Hepatocyte (in vitro differentiated cells): ENCODE data around the gene ATF6. TPM values are rescaled to one million over a fixed set of nuclear protein-coding genes. Genes with fewer than 3 reads are reported as not detected.

Experiments
- DNase-seq: peaks from one replicate; pipeline ENCODE4 v3.0.0-alpha.2; 2016; ENCODE audit warnings: low spot score
- H2AFZ ChIP-seq: fragments of 200-600 bp; sonication (generic); 2 replicates; pipeline ENCODE4 v1.6.0; 2016; ENCODE audit warnings: antibody characterized with exemption, mild to moderate bottlenecking
- H3K27ac ChIP-seq: fragments of 200-600 bp; sonication (generic); 2 replicates; pipeline ENCODE4 v1.5.1; 2016; ENCODE audit warnings: mild to moderate bottlenecking
- H3K27me3 ChIP-seq: fragments of 200-600 bp; sonication (generic); 2 replicates; pipeline ENCODE4 v1.6.1; 2016
- H3K36me3 ChIP-seq: fragments of 200-600 bp; sonication (generic); replicated peaks from 2 replicates; pipeline ENCODE4 v1.5.1; 2016; ENCODE audit warnings: low read depth; ENCODE audit not compliant: insufficient read depth
- H3K4me1 ChIP-seq: fragments of 200-600 bp; sonication (generic); 2 replicates; pipeline ENCODE4 v1.5.1; 2016; ENCODE audit warnings: mild to moderate bottlenecking, moderate library complexity; ENCODE audit not compliant: insufficient read depth
- H3K4me2 ChIP-seq: fragments of 200-600 bp; sonication (generic); 2 replicates; pipeline ENCODE4 v1.6.0; 2016
- H3K4me3 ChIP-seq: fragments of 200-600 bp; sonication (generic); 2 replicates; pipeline ENCODE4 v1.5.1; 2016; ENCODE audit warnings: mild to moderate bottlenecking
- H3K79me2 ChIP-seq: fragments of 200-600 bp; sonication (generic); 2 replicates; pipeline ENCODE4 v1.6.0; 2017; ENCODE audit warnings: mild to moderate bottlenecking
- H3K9me2 ChIP-seq: fragments of 200-600 bp; sonication (generic); replicated peaks from 2 replicates; pipeline ENCODE4 v1.6.0; 2017; ENCODE audit warnings: mild to moderate bottlenecking; ENCODE audit not compliant: insufficient read depth
- H3K9me3 ChIP-seq: fragments of 200-600 bp; sonication (generic); 2 replicates; pipeline ENCODE4 v1.5.1; 2016; ENCODE audit warnings: low read depth, mild to moderate bottlenecking
- H4K20me1 ChIP-seq: fragments of 200-600 bp; sonication (generic); 2 replicates; pipeline ENCODE4 v1.6.0; 2016; ENCODE audit warnings: mild to moderate bottlenecking; ENCODE audit not compliant: insufficient read depth, poor library complexity, severe bottlenecking
- EZH2 ChIP-seq: fragments of 200-600 bp; sonication (generic); IDR thresholded peaks from 2 replicates; pipeline ENCODE4 v1.6.1; 2016; ENCODE audit warnings: antibody characterized with exemption, mild to moderate bottlenecking, borderline replicate concordance
- EZH2phosphoT487 ChIP-seq: fragments of 200-600 bp; sonication (generic); IDR thresholded peaks from one replicate; pipeline ENCODE4 v1.6.1; 2018; ENCODE audit warnings: antibody characterized with exemption, mild to moderate bottlenecking, low read depth, moderate library complexity; ENCODE audit not compliant: unreplicated experiment, severe bottlenecking
- WGBS: methylation state at CpG from one replicate; pipeline ENCODE4 v1.1.6; 2016; ENCODE audit warnings: low lambda C conversion rate; ENCODE audit errors: missing lambda C conversion rate; 5-methylcytosine and 5-hydroxymethylcytosine counted together
- polyA plus RNA-seq: library from polyadenylated mRNA; unstranded; fragments of >200 nt; fragmentation: Nextera tagmentation; extraction: Ambion mirVana; gene quantifications from 2 replicates; pipeline ENCODE4 v1.2.1, GENCODE V29; 2016
- total RNA-seq: library from RNA; depleted of rRNA; stranded (reverse); fragments of >200 nt; gene quantifications from 2 replicates; pipeline ENCODE4 v1.2.3, GENCODE V29; 2014
- TF ChIP-seq, protein P1 (sequence below): fragments of 200-600 bp; sonication (generic); IDR thresholded peaks from 2 replicates; pipeline ENCODE4 v1.5.1; 2016; ENCODE audit warnings: antibody characterized with exemption, mild to moderate bottlenecking; ENCODE audit not compliant: poor library complexity

ATF6 gene, protein sequence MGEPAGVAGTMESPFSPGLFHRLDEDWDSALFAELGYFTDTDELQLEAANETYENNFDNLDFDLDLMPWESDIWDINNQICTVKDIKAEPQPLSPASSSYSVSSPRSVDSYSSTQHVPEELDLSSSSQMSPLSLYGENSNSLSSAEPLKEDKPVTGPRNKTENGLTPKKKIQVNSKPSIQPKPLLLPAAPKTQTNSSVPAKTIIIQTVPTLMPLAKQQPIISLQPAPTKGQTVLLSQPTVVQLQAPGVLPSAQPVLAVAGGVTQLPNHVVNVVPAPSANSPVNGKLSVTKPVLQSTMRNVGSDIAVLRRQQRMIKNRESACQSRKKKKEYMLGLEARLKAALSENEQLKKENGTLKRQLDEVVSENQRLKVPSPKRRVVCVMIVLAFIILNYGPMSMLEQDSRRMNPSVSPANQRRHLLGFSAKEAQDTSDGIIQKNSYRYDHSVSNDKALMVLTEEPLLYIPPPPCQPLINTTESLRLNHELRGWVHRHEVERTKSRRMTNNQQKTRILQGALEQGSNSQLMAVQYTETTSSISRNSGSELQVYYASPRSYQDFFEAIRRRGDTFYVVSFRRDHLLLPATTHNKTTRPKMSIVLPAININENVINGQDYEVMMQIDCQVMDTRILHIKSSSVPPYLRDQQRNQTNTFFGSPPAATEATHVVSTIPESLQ
- total RNA-seq (27.8 and 29.8 TPM in 2 replicates), polyA plus RNA-seq (13.4 and 15.3 TPM in 2 replicates)

DNA sequence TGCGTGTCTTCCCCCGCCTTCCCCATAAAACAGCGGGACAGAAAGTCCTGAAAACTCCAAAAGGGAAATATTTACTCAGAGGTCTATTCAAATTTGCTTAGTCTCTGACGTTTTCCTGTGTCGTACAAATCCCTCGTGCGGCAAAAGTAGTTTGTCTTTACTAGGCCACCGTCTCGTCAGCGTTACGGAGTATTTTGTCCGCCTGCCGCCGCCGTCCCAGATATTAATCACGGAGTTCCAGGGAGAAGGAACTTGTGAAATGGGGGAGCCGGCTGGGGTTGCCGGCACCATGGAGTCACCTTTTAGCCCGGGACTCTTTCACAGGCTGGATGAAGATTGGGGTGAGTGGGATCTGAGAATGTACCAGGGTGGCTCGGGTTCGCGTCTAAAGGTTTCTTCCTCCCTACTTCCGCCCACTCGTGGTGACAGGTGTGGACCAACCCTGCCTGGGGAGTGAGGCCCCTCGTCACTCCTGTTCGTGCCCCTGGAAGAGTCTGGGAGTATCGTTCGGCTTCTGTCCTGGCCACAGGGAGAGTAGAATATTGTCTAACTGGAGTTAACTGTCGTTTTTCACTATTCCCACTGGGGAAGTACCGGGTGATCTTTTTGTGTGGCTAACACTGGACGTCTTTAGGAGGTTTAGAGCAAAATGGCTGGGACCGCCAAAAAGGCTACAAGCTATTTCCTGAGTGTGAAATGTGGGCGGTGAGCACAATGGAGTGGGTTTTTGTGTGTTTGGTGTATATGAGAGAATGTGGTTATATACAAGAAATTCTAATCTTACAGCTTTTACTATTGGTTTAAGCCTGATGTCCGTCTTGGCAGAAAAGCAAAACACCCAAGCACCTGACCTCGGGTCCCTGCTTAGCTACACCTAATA is at the start of gene ATF6:
Gene ATF6 (plus strand): TSS at position 219 of the 880 bp plus-strand sequence. CDS start 41 bp downstream, at position 260.
- Histone ChIP-seq H3K36me3 (no peaks in the 10 kb centered on the region), H3K27ac (peak within 1 kb of the TSS; percentile 87), H3K9me3 (no peaks in the 10 kb centered on the region), H4K20me1 (no peaks in the 10 kb centered on the region), H3K79me2 (peaks cover 48% of the 10 kb centered on the region), H3K4me1 (peaks cover 6% of the 10 kb centered on the region), H3K27me3 (no peaks in the 10 kb centered on the region), H3K4me2 (peak within 1 kb of the TSS; percentile 77), H3K4me3 (peak within 1 kb of the TSS; percentile 44), H2AFZ (peak within 1 kb of the TSS; percentile 60), H3K9me2 (no peaks in the 10 kb centered on the region)
- under 1% methylated on average over 35 of the region's 35 CpGs for WGBS
- DNase-seq, result peak; percentile 92
- TF ChIP-seq, protein P1, sequence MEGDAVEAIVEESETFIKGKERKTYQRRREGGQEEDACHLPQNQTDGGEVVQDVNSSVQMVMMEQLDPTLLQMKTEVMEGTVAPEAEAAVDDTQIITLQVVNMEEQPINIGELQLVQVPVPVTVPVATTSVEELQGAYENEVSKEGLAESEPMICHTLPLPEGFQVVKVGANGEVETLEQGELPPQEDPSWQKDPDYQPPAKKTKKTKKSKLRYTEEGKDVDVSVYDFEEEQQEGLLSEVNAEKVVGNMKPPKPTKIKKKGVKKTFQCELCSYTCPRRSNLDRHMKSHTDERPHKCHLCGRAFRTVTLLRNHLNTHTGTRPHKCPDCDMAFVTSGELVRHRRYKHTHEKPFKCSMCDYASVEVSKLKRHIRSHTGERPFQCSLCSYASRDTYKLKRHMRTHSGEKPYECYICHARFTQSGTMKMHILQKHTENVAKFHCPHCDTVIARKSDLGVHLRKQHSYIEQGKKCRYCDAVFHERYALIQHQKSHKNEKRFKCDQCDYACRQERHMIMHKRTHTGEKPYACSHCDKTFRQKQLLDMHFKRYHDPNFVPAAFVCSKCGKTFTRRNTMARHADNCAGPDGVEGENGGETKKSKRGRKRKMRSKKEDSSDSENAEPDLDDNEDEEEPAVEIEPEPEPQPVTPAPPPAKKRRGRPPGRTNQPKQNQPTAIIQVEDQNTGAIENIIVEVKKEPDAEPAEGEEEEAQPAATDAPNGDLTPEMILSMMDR, result no peak
- TF ChIP-seq EZH2, result no peak
- no peak for TF ChIP-seq EZH2phosphoT487

DNA sequence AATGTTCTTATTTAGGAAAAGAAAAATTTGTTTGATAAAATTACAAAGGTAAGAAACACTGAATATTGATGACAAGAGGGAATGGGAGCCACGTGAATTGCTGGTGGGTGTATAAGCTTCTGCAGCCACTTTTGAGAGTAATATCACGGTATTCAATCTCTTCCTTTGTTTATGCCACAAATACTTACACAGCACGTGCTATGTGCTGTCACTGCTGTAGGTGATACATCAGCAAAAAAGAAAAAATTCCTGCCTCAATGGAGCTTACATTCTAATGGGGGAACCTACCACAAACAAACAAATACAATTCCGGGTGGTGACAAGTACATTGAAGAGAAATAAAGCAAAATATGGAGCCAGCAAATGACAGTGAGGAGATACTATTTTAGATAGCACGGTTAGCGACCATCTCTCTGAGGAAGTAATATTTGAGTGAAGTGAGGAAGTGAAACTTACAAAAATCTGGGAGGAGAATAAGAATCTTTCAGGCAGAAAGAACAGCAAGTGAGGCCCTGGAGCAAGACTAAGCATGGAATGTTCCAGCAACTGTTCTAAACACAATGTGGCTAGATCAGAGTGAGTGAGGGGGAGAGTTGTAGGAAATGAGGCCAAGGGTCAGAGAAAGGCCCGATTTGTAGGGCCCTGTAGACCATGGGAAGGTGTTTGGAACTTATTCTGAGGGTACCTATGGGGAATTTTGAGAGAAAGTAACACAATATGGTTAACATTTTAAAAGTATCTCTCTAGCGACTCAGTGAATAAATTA is 47.4 kb upstream of the ATF6 start:
- TF ChIP-seq, protein P1, result no peak
- TF ChIP-seq EZH2, result no peak
- no peak for TF ChIP-seq EZH2phosphoT487
- Histone ChIP-seq H3K9me3 (no peaks in the 10 kb centered on the region), H3K36me3 (no peaks in the 10 kb centered on the region), H3K4me1 (no peaks in the 10 kb centered on the region), H3K4me3 (no peak overlapping the region), H3K9me2 (no peaks in the 10 kb centered on the region), H3K27me3 (peaks cover 7% of the 10 kb centered on the region), H2AFZ (no peak overlapping the region), H4K20me1 (no peaks in the 10 kb centered on the region), H3K79me2 (no peaks in the 10 kb centered on the region), H3K4me2 (no peak overlapping the region), H3K27ac (no peak overlapping the region)
- 73% methylated on average over 8 of the region's 8 CpGs for WGBS
- no peak for DNase-seq

DNA sequence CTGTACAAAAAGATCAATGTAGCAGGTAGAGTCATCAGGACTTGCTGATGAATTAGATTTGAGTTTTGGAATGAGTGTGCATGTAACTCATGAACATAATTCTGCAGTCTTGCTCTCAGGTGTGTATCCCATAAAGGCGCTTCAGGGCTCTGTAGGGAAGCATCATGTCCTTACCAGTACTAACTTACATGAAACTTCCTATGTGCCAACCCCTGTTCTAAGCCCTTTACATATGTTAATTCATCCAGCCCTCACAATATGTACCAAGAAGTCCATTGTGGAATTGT is 46.9 kb upstream of the ATF6 start:
- Histone ChIP-seq H3K9me3 (no peaks in the 10 kb centered on the region), H3K27me3 (peaks cover 7% of the 10 kb centered on the region), H3K36me3 (no peaks in the 10 kb centered on the region), H3K4me1 (no peaks in the 10 kb centered on the region), H3K9me2 (no peaks in the 10 kb centered on the region), H3K27ac (no peak overlapping the region), H3K4me2 (no peak overlapping the region), H4K20me1 (no peaks in the 10 kb centered on the region), H2AFZ (no peak overlapping the region), H3K4me3 (no peak overlapping the region), H3K79me2 (no peaks in the 10 kb centered on the region)
- TF ChIP-seq EZH2 (no peak), EZH2phosphoT487 (no peak)
- TF ChIP-seq, protein P1, result no peak
- no peak for DNase-seq
- 96% methylated on average over 1 of the region's 1 CpG for WGBS
